OCI-LY3 (cell line): ENCODE data around the gene KCNMA1.

Experiments used
- CTCF ChIP-seq: fragments of 200-600, 300-600 bp; sonication (generic); IDR thresholded peaks from 2 replicates; pipeline ENCODE4 v1.5.1; 2014; ENCODE audit warnings: antibody characterized with exemption, low read length, low read depth
- EZH2phosphoT487 ChIP-seq: fragments of 200-600 bp; shearing (Covaris generic); IDR thresholded peaks from 2 replicates; pipeline ENCODE4 v1.6.1; 2018; ENCODE audit warnings: antibody characterized with exemption, mixed run types, low read depth

- no peak for TF ChIP-seq CTCF
- TF ChIP-seq EZH2phosphoT487: no peak
These were observed 701.5 kb downstream of the KCNMA1 start for GRCh38 chr10:76935941-76936613.
